IMR-90 (cell line): ENCODE results near the gene LRG1. TPM values are rescaled to one million over a fixed set of nuclear protein-coding genes. Genes with fewer than 3 reads are reported as not detected.

ENCODE experiments used
- ATAC-seq: fragments of 200-7000 bp; cut with Tn5 transposase; 2 replicates; pipeline ENCODE4 v1.9.1; 2020; ENCODE audit warnings: low read depth, mild to moderate bottlenecking, moderate library complexity
- BruUV-seq: library from RNA; stranded (reverse); fragments of 400-500 nt; replicated peaks from 2 replicates; lab custom pipeline; 2021; lab: Mats Ljungman, UMichigan
- CTCF ChIA-PET: fragments of 300-600 bp; formaldehyde crosslinking; extraction: SDS; loops from one replicate; lab custom pipeline; 2021; ENCODE audit warnings: antibody characterized with exemption; lab: Yijun Ruan, JAX
- POLR2A ChIA-PET: fragments of 300-600 bp; sonication (Branson Sonifier 250); formaldehyde crosslinking; loops from one replicate; lab custom pipeline; 2022; ENCODE audit warnings: antibody characterized with exemption; ENCODE audit not compliant: unreplicated experiment; lab: Charles Lee
- DNase-seq: peaks from one replicate; pipeline ENCODE4 v3.0.0; 2013
- H2AFZ ChIP-seq: replicated peaks from 2 replicates; pipeline ENCODE3; 2013; ENCODE audit warnings: low read length, mild to moderate bottlenecking; ENCODE audit not compliant: poor library complexity
- H2AK5ac ChIP-seq: 2 replicates; pipeline ENCODE4 v1.6.1; 2013; ENCODE audit warnings: low read depth, low read length, inconsistent platforms
- H2AK9ac ChIP-seq: replicated peaks from 2 replicates; pipeline ENCODE3; 2013; ENCODE audit warnings: mild to moderate bottlenecking, low read depth, low read length, moderate library complexity; ENCODE audit not compliant: poor library complexity
- H2BK120ac ChIP-seq: 2 replicates; pipeline ENCODE4 v1.6.1; 2013; ENCODE audit warnings: low read depth, low read length, inconsistent platforms
- H2BK15ac ChIP-seq: 3 replicates; pipeline ENCODE4 v1.6.1; 2013; ENCODE audit warnings: low read depth, low read length, inconsistent platforms
- H2BK20ac ChIP-seq: 2 replicates; pipeline ENCODE4 v1.6.1; 2013; ENCODE audit warnings: low read depth, mild to moderate bottlenecking, inconsistent platforms, low read length, moderate library complexity
- H2BK5ac ChIP-seq: 2 replicates; pipeline ENCODE4 v1.6.1; 2013; ENCODE audit warnings: mild to moderate bottlenecking, low read depth, low read length, inconsistent platforms; ENCODE audit not compliant: poor library complexity, severe bottlenecking
- H3K14ac ChIP-seq: replicated peaks from 2 replicates; pipeline ENCODE4 v1.6.1; 2013; ENCODE audit warnings: low read depth, low read length, inconsistent platforms
- H3K18ac ChIP-seq: 2 replicates; pipeline ENCODE4 v1.6.1; 2013; ENCODE audit warnings: low read depth, low read length, control low read depth
- H3K23ac ChIP-seq: 2 replicates; pipeline ENCODE4 v1.6.1; 2013; ENCODE audit warnings: low read depth, low read length, inconsistent platforms
- H3K27ac ChIP-seq: 2 replicates; pipeline ENCODE4 v1.5.1; 2013; ENCODE audit warnings: mild to moderate bottlenecking, control low read depth, low read length; ENCODE audit not compliant: insufficient read depth
- H3K27me3 ChIP-seq: 2 replicates; pipeline ENCODE4 v1.6.1; 2013; ENCODE audit warnings: low read length; ENCODE audit not compliant: control insufficient read depth, insufficient read depth
- H3K36me3 ChIP-seq: 2 replicates; pipeline ENCODE4 v1.6.1; 2013; ENCODE audit warnings: low read length, mixed read lengths; ENCODE audit not compliant: control insufficient read depth, insufficient read depth
- H3K4ac ChIP-seq: 2 replicates; pipeline ENCODE4 v1.6.1; 2013; ENCODE audit warnings: low read depth, low read length, inconsistent platforms
- H3K4me1 ChIP-seq: 2 replicates; pipeline ENCODE4 v1.6.1; 2013; ENCODE audit warnings: low read length, mixed read lengths; ENCODE audit not compliant: control insufficient read depth, insufficient read depth
- H3K4me2 ChIP-seq: 2 replicates; pipeline ENCODE4 v1.6.1; 2013; ENCODE audit warnings: low read depth, mild to moderate bottlenecking, control low read depth, low read length, moderate library complexity
- H3K4me3 ChIP-seq: 2 replicates; pipeline ENCODE4 v1.5.1; 2013; ENCODE audit warnings: low read depth, mild to moderate bottlenecking, control low read depth, low read length, moderate library complexity; ENCODE audit not compliant: insufficient read depth
- H3K56ac ChIP-seq: 2 replicates; pipeline ENCODE4 v1.6.1; 2013; ENCODE audit warnings: low read length, inconsistent platforms; ENCODE audit not compliant: insufficient read depth; ENCODE audit errors: extremely low read depth
- H3K79me1 ChIP-seq, 2 experiments: 2 replicates each; pipeline ENCODE4 v1.6.1; 2013; ENCODE audit warnings: low read length in 2 of 2, inconsistent platforms in 1 of 2, low read depth in 1 of 2
- H3K9ac ChIP-seq: 2 replicates; pipeline ENCODE4 v1.6.1; 2013; ENCODE audit warnings: low read depth, low read length, control low read depth
- H3K9me1 ChIP-seq: 2 replicates; pipeline ENCODE4 v1.6.1; 2013; ENCODE audit warnings: low read length, inconsistent platforms; ENCODE audit not compliant: insufficient read depth
- H3K9me3 ChIP-seq: 2 replicates; pipeline ENCODE4 v1.6.1; 2013; ENCODE audit warnings: low read length; ENCODE audit not compliant: control insufficient read depth, insufficient read depth
- H4K20me1 ChIP-seq: 2 replicates; pipeline ENCODE4 v1.6.1; 2013; ENCODE audit warnings: low read length, inconsistent platforms; ENCODE audit not compliant: insufficient read depth
- H4K5ac ChIP-seq: 2 replicates; pipeline ENCODE4 v1.6.1; 2013; ENCODE audit warnings: mild to moderate bottlenecking, low read depth, low read length, control low read depth
- H4K8ac ChIP-seq, 2 experiments: 2 replicates each; pipeline ENCODE4 v1.6.1; 2013; ENCODE audit warnings: low read depth in 2 of 2, low read length in 2 of 2, control low read depth in 1 of 2, inconsistent platforms in 1 of 2
- H4K91ac ChIP-seq: 2 replicates; pipeline ENCODE4 v1.6.1; 2013; ENCODE audit warnings: low read depth, low read length, inconsistent platforms; ENCODE audit not compliant: insufficient read depth
- CHD1 ChIP-seq: IDR thresholded peaks from 2 replicates; pipeline ENCODE4 v1.6.1; 2012; ENCODE audit warnings: low read depth, low read length, improper control_type of control experiment
- FOS ChIP-seq: fragments of 150-350 bp; IDR thresholded peaks from 2 replicates; pipeline ENCODE4 v1.6.1; 2016; ENCODE audit warnings: low read depth, low read length
- MAFK ChIP-seq: IDR thresholded peaks from 2 replicates; pipeline ENCODE4 v1.6.1; 2012; ENCODE audit warnings: low read depth, low read length, improper control_type of control experiment
- MAZ ChIP-seq: IDR thresholded peaks from 2 replicates; pipeline ENCODE4 v1.6.1; 2012; ENCODE audit warnings: low read depth, mild to moderate bottlenecking, low read length, improper control_type of control experiment, moderate library complexity, borderline replicate concordance
- NFE2L2 ChIP-seq: fragments of 150-350 bp; IDR thresholded peaks from 2 replicates; pipeline ENCODE4 v1.6.1; 2016; ENCODE audit warnings: low read depth, mild to moderate bottlenecking, low read length
- POLR2A ChIP-seq: IDR thresholded peaks from 2 replicates; pipeline ENCODE4 v1.6.1; 2012; ENCODE audit warnings: mild to moderate bottlenecking, low read depth, low read length
- RAD21 ChIP-seq: IDR thresholded peaks from 2 replicates; pipeline ENCODE4 v1.6.1; 2012; ENCODE audit warnings: low read length, improper control_type of control experiment
- RCOR1 ChIP-seq: IDR thresholded peaks from 2 replicates; pipeline ENCODE4 v1.6.1; 2012; ENCODE audit warnings: mild to moderate bottlenecking, low read length, improper control_type of control experiment; ENCODE audit not compliant: insufficient replicate concordance
- USF2 ChIP-seq: fragments of 150-350 bp; IDR thresholded peaks from 2 replicates; pipeline ENCODE4 v1.6.1; 2017; ENCODE audit warnings: mild to moderate bottlenecking, antibody characterized with exemption, low read length, low read depth
- WGBS, 2 experiments: methylation state at CpG; one replicate each; pipeline versions ENCODE4 v1.1.5 to v1.1.7; 2013; ENCODE audit warnings: missing lambda C conversion rate in 2 of 2; ENCODE audit not compliant: insufficient read length in 1 of 2; ENCODE audit errors: extremely low coverage in 2 of 2; 5-methylcytosine and 5-hydroxymethylcytosine counted together
- dilution Hi-C: fragments of 300-500 bp; cut with HindIII; formaldehyde crosslinking; loops from one replicate; pipeline ENCODE4 v1.14.3; 2018; ENCODE audit warnings: low sequenced_read_pairs; ENCODE audit not compliant: unreplicated experiment
- in situ Hi-C: fragments of 300-500 bp; cut with MboI; formaldehyde crosslinking; loops from 3 replicates; pipeline ENCODE4 v1.14.3; 2019; ENCODE audit warnings: low sequenced_read_pairs, inconsistent platforms, mixed read lengths
- intact Hi-C: fragments of 100-400 bp; cut with micrococcal nuclease; formaldehyde crosslinking; loops from 2 replicates; pipeline ENCODE4 v1.10.0; 2022
- polyA plus RNA-seq, 3 experiments: library from polyadenylated mRNA; depleted of rRNA; stranded (reverse); fragments of >200 nt; gene quantifications; 2 replicates each; pipeline ENCODE4 v1.2.3, GENCODE V29; 2012; ENCODE audit warnings: low replicate concordance in 1 of 3
- total RNA-seq: library from RNA; depleted of rRNA; stranded (reverse); fragments of >200 nt; gene quantifications from 2 replicates; pipeline ENCODE4 v1.2.3, GENCODE V29; 2012

LRG1 gene
- total and polyA plus RNA-seq, 2 of the 4 experiments (the other 2 are of a cell fraction) = not detected

- peaks cover 41% of the 10 kb centered on the region for H3K36me3 ChIP-seq
- POLR2A ChIA-PET = no interaction called here
- CTCF ChIA-PET = no interaction called here
These were observed 34.0 kb downstream of the LRG1 start for GRCh38 chr19:4505570-4506448.

More at GRCh38 chr19:4505570-4506448, 34.0 kb downstream of the LRG1 start:
- no peaks in the 10 kb centered on the region for H3K27me3 ChIP-seq
- H2AFZ ChIP-seq = peak overlapping the region; percentile 34
- peaks cover 8% of the 10 kb centered on the region; the same call in 1 of the 2 replicates for H3K9me1 ChIP-seq
- dilution Hi-C loops (no loop called here), in situ Hi-C loops (no loop called here), intact Hi-C loops (no loop called here)
- H3K14ac ChIP-seq = no peak overlapping the region
- H3K4me1 ChIP-seq = peaks cover 4% of the 10 kb centered on the region
- H3K79me1 ChIP-seq = peaks cover 0 to 8% of the 10 kb centered on the region in 2 experiments; a peak in 1 of 4 replicates
- no peak overlapping the region for H4K5ac ChIP-seq
- no peak overlapping the region for H2BK20ac ChIP-seq
- no peak overlapping the region for H3K23ac ChIP-seq
- H4K20me1 ChIP-seq = no peaks in the 10 kb centered on the region
- no TSS peak for BruUV-seq
- DNase-seq (no peak), ATAC-seq (no peak; the same call in 1 of the 2 replicates)
- no peak overlapping the region for H3K56ac ChIP-seq
- H3K9ac ChIP-seq = no peak overlapping the region
- no peak overlapping the region for H3K4me3 ChIP-seq
- no peak overlapping the region for H3K18ac ChIP-seq
- TF ChIP-seq NFE2L2 = no peak
- no peak for TF ChIP-seq CHD1
- no peak for TF ChIP-seq RCOR1
- TF ChIP-seq MAZ = no peak
- TF ChIP-seq POLR2A = no peak
- TF ChIP-seq MAFK = no peak
- no peak for TF ChIP-seq RAD21
- TF ChIP-seq USF2 = no peak
- TF ChIP-seq FOS = no peak
- no peak overlapping the region for H3K4ac ChIP-seq
- no peaks in the 10 kb centered on the region for H3K9me3 ChIP-seq
- H2BK15ac ChIP-seq = no peak overlapping the region
- H2AK5ac ChIP-seq = no peak overlapping the region
- no peak overlapping the region for H3K4me2 ChIP-seq
- H4K91ac ChIP-seq = no peak overlapping the region
- WGBS, 2 experiments = 94% methylated on average over 16 of the region's 34 CpGs; no CpG with 5 or more reads in 1 of the 2 experiments
- H2AK9ac ChIP-seq = peak overlapping the region; percentile 21
- H2BK120ac ChIP-seq = no peak overlapping the region
- H2BK5ac ChIP-seq = no peak overlapping the region
- H4K8ac ChIP-seq = no peak overlapping the region
- no peak overlapping the region for H3K27ac ChIP-seq
